Esophagus muscularis mucosa (tissue), 3 donors: Measurements from ENCODE around the gene UCHL5.

Experiments
- CTCF ChIP-seq, 3 experiments: fragments of 200-600 bp in 2 of 3; fragments of 450-650 bp in 1 of 3; sonication (generic) in 2 of 3; IDR thresholded peaks; one replicate each; pipeline ENCODE4 v1.5.1; 2017 to 2019; ENCODE audit warnings: antibody characterized with exemption in 3 of 3, mild to moderate bottlenecking in 2 of 3, moderate library complexity in 1 of 3
- POLR2A ChIP-seq: fragments of 450-650 bp; IDR thresholded peaks from one replicate; pipeline ENCODE4 v1.6.1; 2017; ENCODE audit warnings: antibody characterized with exemption, moderate library complexity, mild to moderate bottlenecking, low read depth

DNA sequence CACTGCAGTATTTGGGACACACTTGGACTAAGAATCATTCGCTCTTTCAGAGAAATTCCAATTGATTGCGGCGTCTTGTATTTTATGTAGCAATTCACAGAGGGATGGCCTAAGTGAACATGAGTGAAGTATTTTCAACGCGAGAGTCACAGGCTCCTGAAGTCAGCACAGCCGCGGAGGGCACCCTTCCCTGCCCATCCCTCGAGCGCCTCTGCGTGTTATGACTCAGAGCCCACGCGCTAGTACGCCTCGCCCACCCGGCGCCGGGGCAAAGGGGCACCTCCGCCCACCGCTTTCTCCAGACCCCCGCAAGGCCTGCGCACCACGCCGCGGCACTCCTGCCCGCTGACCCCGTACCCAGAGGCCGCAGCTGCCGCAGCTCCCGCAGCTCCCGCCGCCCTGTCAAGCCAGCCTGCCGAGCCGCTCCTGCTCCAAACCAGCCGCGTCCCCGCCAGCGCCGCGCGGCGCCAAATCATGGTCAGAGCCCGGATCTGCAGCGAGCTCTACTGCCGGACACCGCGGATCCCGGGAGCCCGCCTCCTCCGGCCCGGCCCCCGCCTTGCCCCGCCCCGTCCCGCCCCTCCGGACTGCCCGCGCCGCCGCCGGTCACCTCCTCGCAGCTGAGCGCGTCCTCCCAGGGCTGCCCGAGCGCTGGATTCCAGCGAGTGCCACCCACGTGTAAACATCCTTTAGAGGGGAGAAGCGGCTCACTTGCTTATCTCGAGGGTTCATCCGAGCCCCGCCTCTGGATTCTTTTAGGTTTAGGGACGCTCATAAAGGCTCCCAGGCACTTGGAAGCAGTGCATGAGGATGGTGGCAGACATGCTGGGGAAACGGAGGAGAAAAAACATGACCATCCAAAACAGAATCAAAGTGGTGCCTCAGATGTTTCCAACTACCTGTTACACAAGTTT, 46.0 kb upstream of the UCHL5 start, which contains the start of gene GLRX2:
- TF ChIP-seq CTCF (IDR thresholded peaks at IDR 0.05) (peak in 1 of 3 experiments; percentile 36), POLR2A (peak; percentile 42)
